HG03520 (cell line): ENCODE results near the gene CNN2.

Source experiments
- ATAC-seq: cut with Tn5 transposase; IDR thresholded peaks from one replicate; pipeline ENCODE4 v1.9.1; 2021; ENCODE audit warnings: mild to moderate bottlenecking, moderate library complexity; ENCODE audit not compliant: unreplicated experiment

Gene CNN2

DNA sequence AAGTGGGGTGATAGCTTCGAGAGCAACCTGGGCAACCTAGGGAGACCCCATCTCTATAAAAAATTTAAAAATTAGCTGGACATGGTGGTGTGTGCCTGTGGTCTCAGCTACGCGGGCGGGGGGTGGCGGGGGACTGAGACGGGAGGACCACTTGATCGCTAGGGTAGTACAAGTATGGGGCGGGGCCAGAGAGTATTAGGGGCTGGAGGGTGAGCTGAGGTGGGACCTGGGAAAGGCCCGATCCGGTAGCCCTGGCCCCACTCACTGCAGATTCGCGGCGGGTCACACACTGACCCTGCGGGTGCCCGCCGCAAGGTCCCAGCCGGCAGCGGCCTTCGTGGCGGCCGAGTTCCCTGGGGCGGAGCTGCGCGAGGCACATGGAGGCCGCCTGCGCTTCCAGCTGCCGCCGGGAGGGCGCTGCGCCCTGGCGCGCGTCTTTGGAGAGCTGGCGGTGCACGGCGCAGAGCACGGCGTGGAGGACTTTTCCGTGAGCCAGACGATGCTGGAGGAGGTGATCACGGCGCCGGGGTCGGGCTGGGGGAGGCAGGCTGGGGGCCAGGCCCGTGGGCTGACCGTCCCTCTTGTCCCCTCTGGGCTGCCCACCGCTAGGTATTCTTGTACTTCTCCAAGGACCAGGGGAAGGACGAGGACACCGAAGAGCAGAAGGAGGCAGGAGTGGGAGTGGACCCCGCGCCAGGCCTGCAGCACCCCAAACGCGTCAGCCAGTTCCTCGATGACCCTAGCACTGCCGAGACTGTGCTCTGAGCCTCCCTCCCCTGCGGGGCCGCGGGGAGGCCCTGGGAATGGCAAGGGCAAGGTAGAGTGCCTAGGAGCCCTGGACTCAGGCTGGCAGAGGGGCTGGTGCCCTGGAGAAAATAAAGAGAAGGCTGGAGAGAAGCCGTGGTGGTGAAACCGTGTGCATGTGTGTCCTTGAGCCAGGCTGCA, 38.5 kb downstream of the CNN2 start:
- no peak for ATAC-seq

GRCh38 chr19:1065606-1066109, 39.2 kb downstream of the CNN2 start:
- ATAC-seq, result no peak

- no peak for ATAC-seq
Measured at GRCh38 chr19:1066251-1066747, 39.9 kb downstream of the CNN2 start.

- ATAC-seq, result no peak
Measured at GRCh38 chr19:1066748-1067340, 40.4 kb downstream of the CNN2 start, which contains the start of gene ARHGAP45. Gene ARHGAP45, plus strand, starts transcription at chr19:1067167. Its CDS starts 239 bp downstream, at chr19:1067406.

- no peak for ATAC-seq
Measured at GRCh38 chr19:1067341-1067957, 41.0 kb downstream of the CNN2 start.

DNA sequence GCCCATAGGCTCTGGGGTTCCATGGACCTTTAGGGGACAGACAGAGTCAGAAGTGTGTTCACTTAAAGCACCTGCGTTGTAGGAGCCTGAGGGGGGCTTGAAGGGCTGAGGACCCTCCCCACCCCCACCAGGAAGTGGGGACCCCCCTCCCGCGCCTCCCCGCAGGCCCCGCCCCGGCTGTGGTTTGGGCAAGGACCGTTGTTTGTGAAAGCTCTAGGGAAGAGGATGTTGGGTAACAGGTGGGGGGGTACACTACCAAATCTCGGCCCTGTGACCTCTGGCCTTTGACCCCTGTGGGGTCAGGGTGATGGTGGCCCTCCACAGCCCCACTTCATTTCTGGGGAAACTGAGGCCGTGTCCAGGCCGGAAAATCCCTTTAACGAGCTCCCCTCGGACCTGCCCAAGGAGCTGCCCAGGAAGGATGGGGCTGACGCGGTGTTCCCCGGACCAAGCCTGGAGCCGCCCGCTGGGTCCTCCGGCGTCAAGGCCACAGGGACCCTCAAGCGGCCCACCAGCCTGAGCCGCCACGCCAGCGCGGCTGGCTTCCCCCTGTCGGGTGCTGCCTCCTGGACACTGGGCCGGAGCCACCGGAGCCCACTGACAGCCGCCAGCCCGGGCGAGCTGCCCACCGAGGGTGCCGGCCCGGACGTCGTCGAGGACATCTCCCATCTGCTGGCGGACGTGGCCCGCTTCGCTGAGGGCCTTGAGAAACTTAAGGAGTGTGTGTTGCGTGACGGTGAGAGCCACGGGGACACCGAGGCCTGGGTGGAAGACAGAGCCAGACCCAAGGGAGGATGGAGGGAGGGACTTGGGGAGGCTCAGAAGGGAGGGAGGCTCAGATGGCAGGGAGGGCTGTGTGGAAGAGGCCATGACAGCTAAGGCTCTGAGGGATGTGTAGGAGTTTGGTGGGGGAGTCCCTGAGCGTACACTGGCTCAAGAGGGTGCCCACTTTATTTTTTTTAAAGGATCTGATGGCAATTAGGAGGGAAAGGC, 41.9 kb downstream of the CNN2 start:
- ATAC-seq, result no peak

DNA sequence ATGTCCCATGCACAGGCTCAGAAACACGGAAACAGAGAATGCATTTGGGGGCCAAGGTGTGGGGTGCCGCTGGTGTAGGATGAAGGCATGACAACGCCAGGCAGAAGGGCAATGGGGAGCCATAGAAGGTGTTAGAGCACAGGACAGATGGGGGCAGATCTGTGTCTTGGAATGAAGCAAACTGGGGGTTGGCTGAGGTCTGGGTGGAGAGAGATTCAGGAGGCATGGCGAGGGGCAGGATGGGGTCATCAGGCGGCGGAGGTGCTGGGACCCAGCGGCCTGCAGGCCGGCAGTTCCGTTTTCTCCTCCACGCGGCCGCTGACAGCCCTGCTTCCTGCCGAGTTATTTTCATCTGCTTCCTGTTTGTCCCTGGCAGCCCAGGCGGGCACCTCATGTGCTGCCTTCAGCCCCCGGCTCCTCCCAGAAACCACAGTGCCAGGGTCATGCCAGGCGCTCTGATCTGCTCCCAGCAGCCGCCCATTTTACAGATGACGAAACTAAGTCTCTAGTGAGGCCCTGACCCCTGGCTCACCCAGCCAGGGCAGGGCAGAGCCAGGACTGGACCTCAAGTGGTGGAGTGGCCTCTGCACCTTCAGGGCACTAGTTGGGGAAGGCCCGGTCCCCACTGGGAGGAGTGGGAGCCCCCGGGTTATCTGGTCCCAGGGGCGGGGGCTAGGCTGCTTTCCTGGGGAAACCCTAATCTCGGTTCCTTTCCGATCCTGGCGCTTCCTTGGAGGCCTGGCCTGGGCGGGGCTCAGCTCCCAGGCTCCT, 42.8 kb downstream of the CNN2 start:
- ATAC-seq, result no peak

GRCh38 chr19:1070576-1070930, 44.1 kb downstream of the CNN2 start:
- no peak for ATAC-seq

GRCh38 chr19:1070931-1071791, 44.8 kb downstream of the CNN2 start:
- ATAC-seq, result no peak

DNA sequence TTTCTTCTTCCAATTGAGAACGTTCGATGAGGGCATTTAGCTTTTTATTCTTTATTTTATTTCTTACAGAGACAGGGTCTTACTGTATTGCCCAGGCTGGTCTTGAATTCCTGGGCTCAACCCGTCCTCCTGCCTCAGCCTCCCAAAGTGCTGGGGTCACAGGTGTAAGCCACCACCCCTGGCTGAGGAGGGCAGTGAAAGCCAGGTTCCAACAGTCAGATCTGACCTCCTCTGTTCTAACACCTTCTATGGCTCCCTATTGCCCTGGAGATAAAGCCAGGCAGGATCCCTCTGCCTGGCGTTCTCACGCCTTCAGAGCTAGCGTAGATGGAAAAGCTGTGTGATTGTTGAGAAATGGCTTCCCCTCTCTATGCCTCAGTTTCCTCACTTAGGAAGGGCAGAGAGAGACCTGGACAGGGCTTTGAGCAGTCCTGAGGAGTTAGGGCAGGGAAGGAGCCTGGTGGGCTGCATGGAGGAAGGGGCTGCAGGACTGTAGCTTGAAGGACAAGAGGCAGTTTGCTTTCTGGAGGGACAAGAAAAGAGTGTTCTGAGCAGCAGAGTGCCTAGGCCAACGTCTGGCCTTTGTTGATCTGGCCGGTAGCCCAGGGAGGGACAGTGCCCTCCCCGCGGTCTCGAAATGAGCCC, 46.1 kb downstream of the CNN2 start:
- ATAC-seq, result no peak

- no peak for ATAC-seq
Measured at GRCh38 chr19:1073063-1073955, 46.9 kb downstream of the CNN2 start.

- no peak for ATAC-seq
Measured at GRCh38 chr19:1073956-1074517, 47.6 kb downstream of the CNN2 start.

- no peak for ATAC-seq
Measured at GRCh38 chr19:1074544-1075283, 48.3 kb downstream of the CNN2 start.

- ATAC-seq, result no peak
Measured at GRCh38 chr19:1076046-1076386, 49.6 kb downstream of the CNN2 start.

DNA sequence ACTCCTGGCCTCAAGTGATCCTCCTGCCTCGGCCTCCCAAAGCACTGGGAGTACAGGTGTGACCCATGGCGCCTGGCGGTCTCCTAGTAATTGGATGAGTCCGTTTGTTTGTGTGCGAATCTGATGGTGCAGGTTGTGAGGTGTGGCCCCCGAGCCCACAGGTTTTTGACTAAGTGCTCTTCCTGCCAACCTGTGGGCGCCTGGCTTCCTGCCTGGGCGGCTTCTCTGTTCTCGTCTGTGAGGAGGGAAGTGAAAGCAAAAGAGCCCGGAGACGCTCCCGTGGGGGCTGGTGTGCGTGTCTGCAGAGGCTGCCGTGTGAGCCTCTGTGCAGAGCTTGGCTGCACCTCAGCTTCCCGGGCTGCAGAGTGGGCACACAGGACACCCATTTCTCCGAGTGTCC, 50.5 kb downstream of the CNN2 start:
- ATAC-seq, result peak; percentile 49

DNA sequence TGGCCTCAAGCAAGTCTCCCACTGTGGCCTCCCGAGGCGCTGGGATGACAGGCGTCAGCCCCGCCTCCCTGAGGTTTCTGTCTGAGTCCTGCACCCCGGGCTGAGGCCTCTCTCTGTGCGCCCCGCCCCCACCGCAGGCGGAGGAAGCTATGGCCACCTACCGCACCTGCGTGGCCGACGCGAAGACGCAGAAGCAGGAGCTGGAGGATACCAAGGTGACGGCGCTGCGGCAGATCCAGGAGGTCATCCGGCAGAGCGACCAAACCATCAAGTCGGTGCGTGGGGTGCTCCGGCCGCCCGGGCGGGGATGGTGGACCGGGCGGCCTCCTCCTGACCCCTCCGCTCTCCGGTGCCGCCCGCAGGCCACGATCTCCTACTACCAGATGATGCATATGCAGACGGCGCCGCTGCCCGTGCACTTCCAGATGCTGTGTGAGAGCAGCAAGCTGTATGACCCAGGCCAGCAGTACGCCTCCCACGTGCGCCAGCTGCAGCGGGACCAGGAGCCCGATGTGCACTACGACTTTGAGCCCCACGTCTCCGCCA, 53.2 kb downstream of the CNN2 start:
- no peak for ATAC-seq
